ENCODE data around the gene C4orf51. TPM values are rescaled to one million over a fixed set of nuclear protein-coding genes. Genes with fewer than 3 reads are reported as not detected.

C4orf51 gene
- total and polyA plus RNA-seq, 2 of the 8 experiments (the other 6 are each of a cell fraction or from before 2014, with no cell fraction given), result 0.54 TPM; not detected in 1

DNA sequence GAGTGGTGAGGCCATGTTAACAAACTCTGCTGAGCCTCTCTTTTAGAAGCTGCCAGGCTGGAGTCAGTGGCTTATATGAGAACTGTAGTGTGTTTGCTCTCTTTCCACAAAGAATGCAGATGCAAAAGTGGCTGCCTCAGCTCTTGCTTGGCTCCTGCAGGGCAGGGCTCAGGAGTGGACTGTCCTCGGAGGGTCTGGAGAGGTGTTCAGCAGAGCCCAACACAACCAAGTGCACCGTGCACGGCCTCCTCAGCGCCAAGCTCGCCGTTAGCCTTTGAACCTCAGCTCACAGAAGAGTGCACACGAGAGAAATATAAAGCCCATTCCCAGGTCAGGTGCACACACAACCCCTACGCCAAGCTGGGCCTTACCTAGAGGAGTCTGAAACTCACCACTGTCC, 82.8 kb downstream of the C4orf51 start:
- Histone ChIP-seq H2BK120ac (replicated peaks; ENCODE audit: low read depth, low read length) (no peak overlapping the region), H2BK12ac (ENCODE audit: low read depth, low read length) (no peak overlapping the region)
- TF ChIP-seq TCF12 (IDR thresholded peaks at IDR 0.05; ENCODE audit: low read depth, low read length), result no peak
- no peak for TF ChIP-seq GABPA (IDR thresholded peaks at IDR 0.05; ENCODE audit: borderline replicate concordance, insufficient read depth, low read length)
- no peak for TF ChIP-seq CREB1 (IDR thresholded peaks at IDR 0.05)
- no peak for TF ChIP-seq TAF1 (IDR thresholded peaks at IDR 0.05; ENCODE audit: low read depth, low read length)
- TF ChIP-seq EP300 (IDR thresholded peaks at IDR 0.05; ENCODE audit: borderline replicate concordance in 1 of 2, low read depth in 2 of 2, low read length in 2 of 2), result no peak
- TF ChIP-seq EGR1 (IDR thresholded peaks at IDR 0.05; ENCODE audit: borderline replicate concordance, low read depth, low read length), result no peak
- no peak for TF ChIP-seq YY1 (IDR thresholded peaks at IDR 0.05; ENCODE audit: low read depth, low read length)
- TF ChIP-seq SP4 (IDR thresholded peaks at IDR 0.05; ENCODE audit: low read length), result no peak
- no peak for TF ChIP-seq SRF (IDR thresholded peaks at IDR 0.05; ENCODE audit: low read depth, low read length)
- TF ChIP-seq SIN3A (conservative IDR thresholded peaks at IDR 0.05 in 1 of 2, IDR thresholded peaks at IDR 0.05 in 1 of 2; ENCODE audit: low read depth in 1 of 2, low read length in 2 of 2), result no peak
- TF ChIP-seq KDM5A (IDR thresholded peaks at IDR 0.05; ENCODE audit: low read length), result no peak
- TF ChIP-seq TBP (IDR thresholded peaks at IDR 0.05; ENCODE audit: low read depth, low read length), result no peak
- no peak for TF ChIP-seq NRF1 (IDR thresholded peaks at IDR 0.05; ENCODE audit: low read depth, low read length)
- TF ChIP-seq, protein P1, sequence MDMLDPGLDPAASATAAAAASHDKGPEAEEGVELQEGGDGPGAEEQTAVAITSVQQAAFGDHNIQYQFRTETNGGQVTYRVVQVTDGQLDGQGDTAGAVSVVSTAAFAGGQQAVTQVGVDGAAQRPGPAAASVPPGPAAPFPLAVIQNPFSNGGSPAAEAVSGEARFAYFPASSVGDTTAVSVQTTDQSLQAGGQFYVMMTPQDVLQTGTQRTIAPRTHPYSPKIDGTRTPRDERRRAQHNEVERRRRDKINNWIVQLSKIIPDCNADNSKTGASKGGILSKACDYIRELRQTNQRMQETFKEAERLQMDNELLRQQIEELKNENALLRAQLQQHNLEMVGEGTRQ (IDR thresholded peaks at IDR 0.05; ENCODE audit: low read length), result no peak

More for the DNA sequence above, 82.8 kb downstream of the C4orf51 start:
- H2AFZ ChIP-seq (ENCODE audit: low read length), result no peak overlapping the region
- H3K14ac ChIP-seq (ENCODE audit: insufficient read length), result no peak overlapping the region
- H2BK15ac ChIP-seq (ENCODE audit: low read length), result no peak overlapping the region
- no peak overlapping the region for H4K91ac ChIP-seq (replicated peaks; ENCODE audit: insufficient read length, low read length)
- peaks cover 14 to 56% (median 42%) of the 10 kb centered on the region in 4 experiments for H3K36me3 ChIP-seq (ENCODE audit: control insufficient read depth in 2 of 4, insufficient read depth in 4 of 4, low read length in 3 of 4)
- H2BK5ac ChIP-seq (ENCODE audit: low read depth, low read length), result no peak overlapping the region
- H3K79me2 ChIP-seq (ENCODE audit: control insufficient read depth in 1 of 2, insufficient read depth in 2 of 2, low read length in 2 of 2), result no peaks in the 10 kb centered on the region
- no peak overlapping the region for H3K56ac ChIP-seq (replicated peaks; ENCODE audit: insufficient read length, low read depth, low read length)
- no peak overlapping the region for H2BK20ac ChIP-seq (ENCODE audit: low read length)
- H3K27me3 ChIP-seq (replicated peaks in 1 of 4; ENCODE audit: control insufficient read depth in 3 of 4, extremely low read depth in 1 of 4, insufficient read depth in 3 of 4, low read length in 3 of 4), result no peaks in the 10 kb centered on the region
- no peak overlapping the region for H3K18ac ChIP-seq (ENCODE audit: extremely low read depth, low read length)
- CTCF ChIA-PET (ENCODE audit: partially characterized antibody), result interaction anchor here (0.7 to 1.4 kb wide), 4 partner anchors 27 to 1492 kb away, joined by 3 to 4 read pairs (median 3); no protein-coding TSS in a partner anchor
- H3K4me2 ChIP-seq (ENCODE audit: insufficient read depth in 1 of 2, low read depth in 2 of 2, low read length in 2 of 2), result no peak overlapping the region
- no peak overlapping the region for H2AK5ac ChIP-seq (ENCODE audit: low read depth, low read length)
- no peak overlapping the region for H3K4me3 ChIP-seq (ENCODE audit: extremely low read depth in 1 of 4, insufficient read depth in 2 of 4, low read depth in 3 of 4, low read length in 4 of 4)
- POLR2A ChIA-PET (ENCODE audit: partially characterized antibody), result interaction anchor here (0.8 kb wide), 1 partner anchor 11 kb away, joined by 4 read pairs; no protein-coding TSS in a partner anchor
- H3K23me2 ChIP-seq (ENCODE audit: low read depth, low read length), result no peaks in the 10 kb centered on the region
- FAIRE-seq, result no peak
- H3K4ac ChIP-seq (replicated peaks; ENCODE audit: insufficient read length, low read depth, low read length), result no peak overlapping the region
- no peak overlapping the region for H4K8ac ChIP-seq (ENCODE audit: extremely low read depth, insufficient read depth, low read length)
- no peak overlapping the region for H4K5ac ChIP-seq (ENCODE audit: insufficient read length, low read depth, low read length)
- H3K79me1 ChIP-seq (ENCODE audit: low read depth, low read length), result no peaks in the 10 kb centered on the region
- H3K9ac ChIP-seq (replicated peaks in 1 of 4; ENCODE audit: extremely low read depth in 1 of 4, low read depth in 3 of 4, low read length in 3 of 4), result no peak overlapping the region
- DNase-seq (ENCODE audit: low read depth in 1 of 2, low spot score in 2 of 2), result no peak
- H3K9me3 ChIP-seq (ENCODE audit: insufficient read depth in 2 of 2, low read depth in 1 of 2, low read length in 1 of 2), result no peaks in the 10 kb centered on the region
- H3K23ac ChIP-seq (ENCODE audit: insufficient read length), result no peak overlapping the region
- WGBS, 2 experiments (ENCODE audit: extremely low coverage in 1 of 2, insufficient coverage in 1 of 2, insufficient read length in 1 of 2, insufficient replicate concordance in 2 of 2, low coverage in 1 of 2, low lambda C conversion rate in 2 of 2, missing lambda C conversion rate in 1 of 2), result 98% methylated on average over 8 of the region's 8 CpGs; no CpG with 5 or more reads in 1 of the 2 experiments
- H4K20me1 ChIP-seq (replicated peaks in 1 of 2; ENCODE audit: control insufficient read depth in 1 of 2, insufficient read depth in 2 of 2, low read length in 2 of 2), result no peaks in the 10 kb centered on the region
- H3K27ac ChIP-seq (ENCODE audit: low read depth, low read length), result no peak overlapping the region
- H3K4me1 ChIP-seq (replicated peaks in 1 of 4; ENCODE audit: control insufficient read depth in 3 of 4, insufficient read depth in 4 of 4, low read length in 3 of 4), result no peaks in the 10 kb centered on the region

Measured in H1 (cell line).